GM18909 (cell line): ENCODE results near the gene SPART.

Experiments
- ATAC-seq: cut with Tn5 transposase; IDR thresholded peaks from one replicate; pipeline ENCODE4 v1.9.1; 2021; ENCODE audit warnings: mild to moderate bottlenecking; ENCODE audit not compliant: unreplicated experiment, poor library complexity

The SPART gene

DNA sequence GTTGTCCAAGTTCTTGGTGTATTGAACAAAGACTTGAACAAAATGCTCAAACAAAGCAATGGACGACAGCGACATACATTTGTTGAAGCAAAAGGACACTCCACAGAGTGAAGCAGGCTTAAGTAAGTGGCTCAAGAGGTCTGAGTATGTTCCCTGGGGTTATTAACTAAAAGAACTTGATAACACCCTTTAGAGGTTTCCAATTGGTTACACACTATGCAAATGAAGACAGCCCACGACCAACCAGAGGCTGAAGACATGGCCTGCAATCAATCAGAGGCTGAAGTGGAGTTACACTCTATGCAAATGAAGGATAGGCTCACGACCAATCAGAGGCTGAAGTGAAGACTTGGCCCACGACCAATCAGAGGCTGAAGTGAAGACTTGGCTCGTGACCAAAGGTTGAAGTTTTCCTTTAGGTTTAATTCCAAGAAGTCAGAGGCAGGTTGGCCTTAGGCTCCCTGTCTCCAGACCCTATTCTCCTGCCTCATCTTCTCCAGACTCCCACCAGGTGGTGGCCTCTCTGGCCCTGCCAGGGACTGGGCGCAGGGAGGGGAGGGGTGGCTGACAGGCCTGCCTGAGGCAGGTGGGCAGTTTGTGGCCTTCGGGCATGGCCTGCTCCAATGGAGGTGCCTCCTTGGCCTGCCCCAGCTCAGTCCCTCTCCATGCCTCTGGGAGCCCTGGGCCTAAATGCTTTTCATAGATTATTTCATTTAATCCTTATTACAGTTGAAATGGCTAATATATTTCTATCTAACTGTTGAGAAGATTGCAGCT lies 86.6 kb downstream of the SPART start:
- no peak for ATAC-seq

DNA sequence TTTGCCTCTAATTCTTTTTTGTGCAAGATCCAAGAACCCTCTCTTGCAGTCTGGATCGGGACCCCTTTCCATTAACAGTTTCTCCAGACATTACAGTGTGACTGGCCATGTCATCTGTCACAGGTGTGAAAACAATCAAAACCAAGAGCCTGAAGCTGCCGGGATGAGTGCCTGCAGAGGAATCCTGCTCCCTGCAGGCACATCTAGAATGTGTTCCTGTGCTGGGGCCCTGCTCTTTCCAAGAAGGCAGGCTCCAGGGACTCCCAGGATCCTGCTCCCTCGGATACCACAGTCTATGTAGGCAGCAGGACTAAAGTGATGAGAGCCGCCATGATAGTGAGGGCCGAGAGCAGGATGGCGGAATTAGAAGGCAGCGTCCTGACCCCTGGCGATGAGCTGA lies 87.4 kb downstream of the SPART start:
- ATAC-seq: no peak
